Breast epithelium (tissue), 4 donors: ENCODE measurements around the gene VENTX. TPM values are rescaled to one million over a fixed set of nuclear protein-coding genes. Genes with fewer than 3 reads are reported as not detected.

Experiments used
- DNase-seq, 2 donors: peaks; one replicate each; pipeline ENCODE4 v3.0.0-alpha.2; 2019; ENCODE audit warnings: low spot score in 2 of 2
- H3K27ac ChIP-seq, 2 donors: fragments of 200-600 bp; sonication (generic) in 1 of 2; one replicate each; pipeline ENCODE4 v1.5.1; 2016 to 2019; ENCODE audit warnings: mild to moderate bottlenecking in 1 of 2
- H3K27me3 ChIP-seq, 2 donors: fragments of 200-600 bp; sonication (generic) in 1 of 2; one replicate each; pipeline versions ENCODE4 v1.5.1 to v1.6.0; 2017 to 2019; ENCODE audit warnings: control low read depth in 1 of 2, mild to moderate bottlenecking in 1 of 2
- H3K36me3 ChIP-seq: fragments of 200-600 bp; one replicate; pipeline ENCODE4 v1.5.1; 2019
- H3K4me1 ChIP-seq, 2 donors: fragments of 200-600 bp; sonication (generic); one replicate each; pipeline ENCODE4 v1.5.1; 2016 to 2019; ENCODE audit warnings: control low read depth in 1 of 2
- H3K4me3 ChIP-seq, 3 donors: fragments of 200-600 bp; sonication (generic); 1 replicate in 2 of 3; 2 replicates in 1 of 3; pipeline ENCODE4 v1.5.1; 2016 to 2019; ENCODE audit warnings: mild to moderate bottlenecking in 3 of 3, moderate library complexity in 2 of 3
- H3K9me3 ChIP-seq, 2 donors: fragments of 200-600 bp; sonication (generic) in 1 of 2; one replicate each; pipeline ENCODE4 v1.5.1; 2016 to 2019; ENCODE audit warnings: control low read depth in 1 of 2
- POLR2A ChIP-seq: fragments of 450-650 bp; IDR thresholded peaks from one replicate; pipeline ENCODE4 v1.6.1; 2016; ENCODE audit warnings: antibody characterized with exemption, mild to moderate bottlenecking, moderate library complexity
- POLR2AphosphoS5 ChIP-seq, 3 donors: sonication (generic); formaldehyde crosslinking; IDR thresholded peaks; one replicate each; pipeline ENCODE4 v1.6.1; 2017; ENCODE audit warnings: antibody characterized with exemption in 3 of 3
- intact Hi-C: fragments of 100-400 bp; cut with DNase I; formaldehyde crosslinking; loops from one replicate; pipeline ENCODE4 v1.15.1; 2023; ENCODE audit warnings: low total_unique reads
- total RNA-seq, 3 donors: library from RNA; depleted of rRNA; stranded (reverse); fragments of >200 nt; gene quantifications; one replicate each; pipeline ENCODE4 v1.1.0, GENCODE V29; 2016
- TF ChIP-seq, protein P1 (sequence below), 3 donors: fragments of 450-650 bp; IDR thresholded peaks; one replicate each; pipeline ENCODE4 v1.5.1; 2016 to 2017; ENCODE audit warnings: antibody characterized with exemption in 3 of 3, mild to moderate bottlenecking in 3 of 3, moderate library complexity in 3 of 3

VENTX gene
- total RNA-seq, 3 donors from 2014 or later, result 0.33 to 4.6 (median 0.73) TPM

DNA sequence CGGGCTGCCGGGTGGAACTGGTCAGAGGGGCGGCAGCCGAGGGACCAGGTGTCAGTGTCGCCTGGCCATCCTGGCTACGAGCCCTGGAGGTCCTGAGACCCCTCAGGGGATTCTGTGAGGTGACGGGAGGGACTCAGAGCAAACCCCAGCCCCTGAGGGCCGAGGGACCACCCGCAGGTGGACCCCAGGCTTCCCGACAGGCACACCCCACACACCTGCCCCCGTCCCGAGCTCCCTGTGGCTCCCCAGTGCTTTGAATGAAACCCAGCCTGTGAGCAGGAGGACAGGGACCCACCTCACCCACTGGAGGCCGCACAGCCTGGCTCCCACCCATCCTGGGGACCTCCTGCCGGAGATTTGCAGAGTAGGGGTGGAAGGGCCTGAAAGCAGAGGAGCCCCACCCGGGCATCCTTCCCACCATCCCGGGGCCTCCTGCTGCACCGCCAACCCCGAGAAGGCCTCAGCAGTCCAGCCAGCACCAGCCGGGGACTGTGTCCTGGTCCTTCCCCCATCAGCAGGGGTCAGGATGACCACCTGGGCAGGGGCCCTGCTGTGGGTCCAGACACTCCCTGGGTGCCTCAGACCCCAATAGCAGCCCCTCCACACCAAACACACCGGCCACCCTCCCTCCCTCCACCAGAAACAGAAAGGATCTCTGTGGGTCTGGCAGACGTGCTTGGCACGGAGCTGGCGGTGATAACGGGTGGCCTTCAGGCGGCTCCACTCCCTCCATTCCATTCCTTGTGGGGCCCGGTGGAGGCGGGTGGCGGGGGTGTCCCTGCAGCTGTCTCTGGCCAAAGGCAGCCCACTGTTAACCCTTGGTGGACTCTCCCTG lies 13.9 kb downstream of the VENTX start:
- Histone ChIP-seq H3K27me3 (peaks cover 0 to 36% of the 10 kb centered on the region in 2 donors), H3K9me3 (no peaks in the 10 kb centered on the region), H3K27ac (no peak overlapping the region), H3K4me1 (no peaks in the 10 kb centered on the region), H3K4me3 (no peak overlapping the region), H3K36me3 (no peaks in the 10 kb centered on the region)
- TF ChIP-seq, protein P1, sequence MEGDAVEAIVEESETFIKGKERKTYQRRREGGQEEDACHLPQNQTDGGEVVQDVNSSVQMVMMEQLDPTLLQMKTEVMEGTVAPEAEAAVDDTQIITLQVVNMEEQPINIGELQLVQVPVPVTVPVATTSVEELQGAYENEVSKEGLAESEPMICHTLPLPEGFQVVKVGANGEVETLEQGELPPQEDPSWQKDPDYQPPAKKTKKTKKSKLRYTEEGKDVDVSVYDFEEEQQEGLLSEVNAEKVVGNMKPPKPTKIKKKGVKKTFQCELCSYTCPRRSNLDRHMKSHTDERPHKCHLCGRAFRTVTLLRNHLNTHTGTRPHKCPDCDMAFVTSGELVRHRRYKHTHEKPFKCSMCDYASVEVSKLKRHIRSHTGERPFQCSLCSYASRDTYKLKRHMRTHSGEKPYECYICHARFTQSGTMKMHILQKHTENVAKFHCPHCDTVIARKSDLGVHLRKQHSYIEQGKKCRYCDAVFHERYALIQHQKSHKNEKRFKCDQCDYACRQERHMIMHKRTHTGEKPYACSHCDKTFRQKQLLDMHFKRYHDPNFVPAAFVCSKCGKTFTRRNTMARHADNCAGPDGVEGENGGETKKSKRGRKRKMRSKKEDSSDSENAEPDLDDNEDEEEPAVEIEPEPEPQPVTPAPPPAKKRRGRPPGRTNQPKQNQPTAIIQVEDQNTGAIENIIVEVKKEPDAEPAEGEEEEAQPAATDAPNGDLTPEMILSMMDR (IDR thresholded peaks at IDR 0.05), result no peak
- no peak for TF ChIP-seq POLR2AphosphoS5 (IDR thresholded peaks at IDR 0.05)
- no peak for TF ChIP-seq POLR2A
- intact Hi-C loops, result no loop called here
- no peak for DNase-seq

DNA sequence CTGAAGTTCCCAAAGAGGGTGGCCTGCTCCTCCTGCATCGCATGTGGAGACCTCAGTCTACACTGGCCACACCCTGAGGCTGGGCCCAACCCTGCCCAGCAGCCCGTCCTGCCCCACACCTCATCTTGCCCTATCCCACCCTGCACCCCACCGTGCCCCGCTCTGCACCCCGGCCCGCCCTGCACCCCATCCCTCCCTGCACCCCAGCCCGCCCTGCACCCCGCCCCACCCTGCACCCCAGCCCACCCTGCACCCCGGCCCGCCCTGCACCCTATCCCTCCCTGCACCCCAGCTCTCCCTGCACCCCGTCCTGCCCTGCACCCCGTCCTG lies 14.5 kb downstream of the VENTX start:
- no peaks in the 10 kb centered on the region for H3K9me3 ChIP-seq
- DNase-seq, result no peak
- H3K27me3 ChIP-seq, result peaks cover 0 to 33% of the 10 kb centered on the region in 2 donors
- TF ChIP-seq, protein P1 (IDR thresholded peaks at IDR 0.05), result no peak
- no peak for TF ChIP-seq POLR2AphosphoS5 (IDR thresholded peaks at IDR 0.05)
- no peak for TF ChIP-seq POLR2A
- no peak overlapping the region for H3K27ac ChIP-seq
- intact Hi-C loops, result no loop called here
- H3K4me3 ChIP-seq, result no peak overlapping the region
- H3K36me3 ChIP-seq, result no peaks in the 10 kb centered on the region
- no peaks in the 10 kb centered on the region for H3K4me1 ChIP-seq

DNA sequence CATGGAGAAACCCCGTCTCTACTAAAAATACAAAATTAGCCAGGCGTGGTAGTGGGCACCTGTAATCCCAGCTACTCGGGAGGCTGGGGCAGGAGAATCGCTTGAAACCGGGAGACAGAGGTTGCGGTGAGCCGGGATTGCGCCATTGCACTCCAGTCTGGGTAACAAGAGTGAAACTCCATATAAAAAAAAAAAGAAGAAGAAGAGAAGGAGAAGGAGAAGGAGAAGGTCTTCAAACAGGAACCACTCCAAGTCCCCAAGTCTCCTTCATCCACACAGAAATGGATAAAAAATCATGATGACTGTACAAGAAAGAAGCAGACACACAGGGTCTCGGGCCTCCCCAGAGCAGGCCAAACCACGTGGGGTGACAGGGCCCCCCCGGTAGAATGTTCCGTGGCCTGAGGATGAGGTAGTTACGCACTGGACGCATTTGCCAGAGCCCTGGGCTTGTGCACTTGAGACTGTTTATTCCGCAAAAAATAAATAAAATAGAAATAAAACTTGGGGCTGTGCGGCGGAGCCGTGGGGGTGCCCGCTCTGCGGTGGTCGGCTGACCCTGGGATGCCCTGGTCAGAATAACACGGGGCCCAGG lies 15.8 kb downstream of the VENTX start:
- peaks cover 8 to 11% of the 10 kb centered on the region in 2 donors for H3K4me1 ChIP-seq
- DNase-seq, result no peak
- no peaks in the 10 kb centered on the region for H3K36me3 ChIP-seq
- H3K9me3 ChIP-seq, result no peaks in the 10 kb centered on the region
- H3K27me3 ChIP-seq, result peaks cover 0 to 20% of the 10 kb centered on the region in 2 donors
- H3K27ac ChIP-seq, result no peak overlapping the region
- H3K4me3 ChIP-seq, result no peak overlapping the region
- TF ChIP-seq, protein P1 (IDR thresholded peaks at IDR 0.05), result no peak
- no peak for TF ChIP-seq POLR2A
- intact Hi-C loops, result no loop called here

DNA sequence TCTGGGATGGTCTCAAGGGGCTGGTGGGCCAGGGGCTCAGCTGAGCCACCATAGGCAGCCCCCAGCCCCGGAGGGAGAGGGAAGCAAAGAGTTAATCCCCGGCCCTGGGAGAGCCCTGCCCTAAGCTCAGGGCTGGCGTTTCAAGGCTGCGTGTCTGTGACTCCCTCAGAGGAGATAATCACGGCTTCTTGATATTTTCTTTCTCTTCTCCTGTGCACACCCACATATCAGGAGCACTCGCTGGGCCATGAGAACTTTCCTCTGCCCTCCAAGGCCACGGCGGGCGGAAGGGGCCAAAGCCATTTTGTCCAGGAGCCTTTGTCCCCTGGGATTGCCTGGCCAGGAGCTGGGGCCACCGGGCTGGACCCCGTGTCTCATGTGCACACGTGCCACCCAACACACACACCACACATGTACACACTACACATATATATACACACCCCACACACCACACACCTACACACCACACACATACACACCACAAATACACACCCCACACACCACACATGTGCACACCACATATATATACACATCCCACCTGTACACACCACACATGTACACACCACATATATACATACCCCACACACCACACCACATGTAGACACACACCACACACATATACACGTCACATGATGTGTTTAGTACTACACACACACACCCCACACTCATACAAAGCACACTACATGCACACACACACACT lies 16.9 kb downstream of the VENTX start:
- Histone ChIP-seq H3K36me3 (no peaks in the 10 kb centered on the region), H3K4me1 (peaks cover 14 to 15% of the 10 kb centered on the region in 2 donors), H3K4me3 (no peak overlapping the region), H3K9me3 (no peaks in the 10 kb centered on the region), H3K27ac (no peak overlapping the region), H3K27me3 (peaks cover 0 to 11% of the 10 kb centered on the region in 2 donors)
- intact Hi-C loops, result no loop called here
- TF ChIP-seq POLR2A (no peak), POLR2AphosphoS5 (IDR thresholded peaks at IDR 0.05) (no peak)
- TF ChIP-seq, protein P1 (IDR thresholded peaks at IDR 0.05), result no peak
- DNase-seq, result no peak

DNA sequence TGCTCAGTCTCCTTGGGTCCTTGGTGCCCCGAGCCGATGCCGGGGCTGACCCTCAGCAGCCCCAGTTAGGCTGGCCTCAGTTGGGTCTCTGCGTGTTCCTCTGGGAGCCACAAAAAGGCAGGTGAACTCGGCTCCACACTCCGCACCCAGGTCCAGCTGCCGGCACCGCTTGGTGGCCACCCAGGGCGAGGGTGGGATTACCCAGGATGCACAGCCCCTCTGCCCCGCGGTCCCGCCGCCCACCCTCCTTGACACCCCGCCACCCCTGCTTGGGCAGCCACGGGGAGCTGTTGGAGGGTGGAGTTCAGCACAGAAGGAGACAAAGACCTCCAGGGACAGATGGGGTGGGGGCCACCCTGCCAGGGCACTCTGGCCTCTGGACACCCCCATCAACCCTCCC lies 17.7 kb downstream of the VENTX start:
- Histone ChIP-seq H3K36me3 (no peaks in the 10 kb centered on the region), H3K4me3 (no peak overlapping the region), H3K27ac (no peak overlapping the region), H3K4me1 (peaks cover 14 to 15% of the 10 kb centered on the region in 2 donors), H3K9me3 (no peaks in the 10 kb centered on the region), H3K27me3 (peaks cover 0 to 7% of the 10 kb centered on the region in 2 donors)
- TF ChIP-seq POLR2AphosphoS5 (IDR thresholded peaks at IDR 0.05) (no peak), POLR2A (no peak)
- TF ChIP-seq, protein P1 (IDR thresholded peaks at IDR 0.05), result no peak
- intact Hi-C loops, result no loop called here
- DNase-seq, result no peak
